ENCODE measurements around the gene RPGRIP1L. TPM values are rescaled to one million over a fixed set of nuclear protein-coding genes. Genes with fewer than 3 reads are reported as not detected.

RPGRIP1L gene
- polyA plus RNA-seq, 3 donors, result 17.3 to 19.9 (median 18.8) TPM

DNA sequence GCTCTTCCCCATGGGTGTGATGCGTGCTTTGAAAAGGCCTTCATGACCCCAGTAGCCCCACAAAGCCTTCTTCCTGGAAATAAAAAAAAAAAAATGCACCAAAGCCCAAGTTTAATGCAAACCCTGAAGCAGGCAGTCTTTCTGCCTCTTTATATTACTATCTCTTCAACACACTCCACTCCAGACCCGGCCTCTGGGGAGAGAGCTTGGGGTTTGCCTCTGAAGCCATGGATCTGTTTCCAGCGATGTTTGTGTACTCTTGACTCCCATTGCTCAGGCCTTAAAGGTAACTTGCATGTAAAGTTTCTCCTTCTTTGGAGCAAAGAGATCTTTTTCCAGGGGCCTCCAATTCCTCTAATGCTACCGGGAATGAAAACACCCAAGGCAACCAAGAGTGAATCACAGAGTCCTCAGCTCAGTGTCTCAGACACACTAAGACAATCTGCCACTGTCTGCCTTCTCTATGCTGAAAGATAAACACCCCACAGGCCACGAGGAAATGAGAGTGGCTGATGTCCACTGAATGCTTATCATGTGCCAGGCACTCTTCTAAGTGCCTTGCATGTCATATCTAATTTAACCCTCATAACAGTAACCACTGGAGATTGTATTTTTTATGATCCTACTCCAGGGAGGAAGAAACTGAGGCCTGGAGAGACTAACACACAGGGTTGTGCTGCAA is 144.2 kb downstream of the RPGRIP1L start:
- no peak for DNase-seq (ENCODE audit: low read depth in 3 of 3, low spot score in 2 of 3)

DNA sequence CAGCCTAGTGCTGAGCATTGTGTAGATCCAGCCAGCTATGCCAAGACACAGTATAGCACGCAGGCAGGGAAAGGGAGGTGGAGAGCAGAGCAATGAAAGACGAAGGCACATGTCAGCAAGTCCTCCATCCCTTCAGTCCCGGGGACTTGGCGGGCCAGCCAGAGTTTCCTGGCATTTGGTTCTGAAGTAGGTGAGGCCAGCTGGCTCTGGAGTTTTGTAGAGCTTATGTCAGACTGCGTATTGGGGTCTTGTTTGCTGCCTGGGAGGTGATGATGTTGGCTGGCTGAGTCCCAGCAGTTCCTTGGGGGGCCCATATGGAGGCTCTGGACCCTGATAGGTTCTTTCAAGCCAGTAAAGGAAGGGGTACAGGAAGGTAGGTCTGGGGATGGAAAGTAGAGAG is 144.9 kb downstream of the RPGRIP1L start:
- no peak for DNase-seq (ENCODE audit: low read depth in 3 of 3, low spot score in 2 of 3)

DNA sequence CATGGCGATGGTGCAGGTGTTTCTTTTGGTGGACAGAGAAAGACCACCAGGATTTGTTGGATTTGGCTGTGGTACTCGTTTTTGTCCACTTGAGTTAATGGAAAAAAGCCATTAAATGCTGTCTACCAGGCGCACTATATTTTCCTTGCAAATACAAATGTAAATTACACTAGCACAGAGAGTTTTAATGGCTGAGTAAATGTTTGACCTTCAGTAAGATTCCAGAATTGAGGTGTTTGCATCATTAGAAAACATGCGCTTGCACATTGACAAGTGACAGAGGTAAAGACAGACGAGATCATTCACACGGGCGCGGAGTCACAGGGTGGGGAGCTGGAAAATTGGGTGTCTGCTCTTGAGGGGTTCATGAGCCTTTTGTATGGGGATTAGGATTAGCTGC is 147.1 kb downstream of the RPGRIP1L start:
- DNase-seq (ENCODE audit: low read depth in 3 of 3, low spot score in 2 of 3), result no peak

DNA sequence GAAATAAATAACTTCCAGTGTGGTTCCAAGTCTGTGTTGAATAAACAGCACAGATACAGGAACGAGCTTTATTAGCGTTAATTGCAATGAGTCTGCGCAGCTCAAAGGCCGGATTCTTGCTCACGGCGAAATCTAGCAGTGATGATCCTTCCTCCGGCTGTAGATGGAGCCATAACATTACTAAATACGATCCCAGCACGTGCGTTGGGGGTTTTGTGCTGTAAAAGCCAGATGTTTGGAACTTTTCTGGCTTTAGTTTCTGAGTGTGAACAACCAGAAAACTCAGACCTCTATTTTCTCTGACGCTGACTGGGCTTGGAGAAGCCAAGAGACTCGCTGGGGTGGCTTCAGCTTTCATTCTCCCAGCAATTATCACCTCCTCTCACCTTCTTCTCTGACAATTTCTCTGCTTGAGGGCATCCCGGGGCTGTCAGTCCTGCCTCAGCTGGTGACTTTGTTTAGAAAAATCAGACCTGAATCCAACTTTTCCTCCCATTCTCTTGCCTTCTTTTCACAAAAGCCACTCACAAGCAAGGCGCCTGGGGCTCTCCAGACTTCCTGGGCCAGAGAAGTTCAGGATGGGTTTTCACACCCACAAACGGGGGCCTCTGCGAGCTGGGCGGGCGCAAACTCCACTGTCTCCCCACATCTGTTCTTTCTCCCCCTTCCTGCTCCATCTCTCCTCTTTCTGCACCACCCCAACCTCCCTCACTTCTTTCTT is 153.5 kb downstream of the RPGRIP1L start:
- peak; percentile 74 to 77 (median 75) for DNase-seq (ENCODE audit: low read depth in 3 of 3, low spot score in 2 of 3)

Other genes starting within 250 kb of the RPGRIP1L start
- 10 to 100 TPM; 44.4 to 54.4 (median 47.3) TPM for gene AKTIP, start 200.7 kb downstream of the RPGRIP1L start, polyA plus RNA-seq (ENCODE audit: insufficient read length in 3 of 3)
- gene FTO, start 297 bp upstream of the RPGRIP1L start, polyA plus RNA-seq (ENCODE audit: insufficient read length in 3 of 3), result 100 to 1,000 TPM in 1 of 3 donors, 10 to 100 TPM in 2; 91.4 to 104 (median 92.7) TPM